Lower leg skin (tissue), 4 donors: ENCODE measurements around the gene SLC45A3. TPM values are rescaled to one million over a fixed set of nuclear protein-coding genes. Genes with fewer than 3 reads are reported as not detected.

Experiments used
- DNase-seq, 2 donors: peaks; one replicate each; pipeline ENCODE4 v3.0.0-alpha.2; 2019; ENCODE audit warnings: low spot score in 2 of 2
- H3K4me3 ChIP-seq: fragments of 200-600 bp; sonication (generic); 2 replicates; pipeline ENCODE4 v1.5.1; 2017; ENCODE audit warnings: mild to moderate bottlenecking, low read depth; ENCODE audit not compliant: poor library complexity, severe bottlenecking
- CTCF ChIP-seq, 3 donors: fragments of 450-650 bp; IDR thresholded peaks; one replicate each; pipeline ENCODE4 v1.5.1; 2016; ENCODE audit warnings: antibody characterized with exemption in 3 of 3, mild to moderate bottlenecking in 3 of 3, moderate library complexity in 2 of 3
- POLR2A ChIP-seq, 2 donors: fragments of 450-650 bp; IDR thresholded peaks; one replicate each; pipeline ENCODE4 v1.6.1; 2016 to 2017; ENCODE audit warnings: antibody characterized with exemption in 2 of 2, mild to moderate bottlenecking in 1 of 2, moderate library complexity in 1 of 2
- WGBS, 2 donors: methylation state at CpG; one replicate each; pipeline ENCODE4 v1.1.5; 2018; 5-methylcytosine and 5-hydroxymethylcytosine counted together
- intact Hi-C: fragments of 100-400 bp; cut with DNase I; formaldehyde crosslinking; loops from one replicate; pipeline ENCODE4 v1.15.0; 2023; ENCODE audit warnings: low total_unique reads
- total RNA-seq, 4 donors: library from RNA; depleted of rRNA; stranded (reverse); fragments of >200 nt; gene quantifications; one replicate each; pipeline ENCODE4 v1.1.0, GENCODE V29; 2016

Gene SLC45A3
- total RNA-seq, 4 donors from 2014 or later, result 1.9 to 5.1 (median 3.1) TPM

- WGBS, 2 donors, result 71 to 81% methylated on average over 2 of the region's 2 CpGs
- no peak for DNase-seq
- no peak overlapping the region for H3K4me3 ChIP-seq
- TF ChIP-seq POLR2A (IDR thresholded peaks at IDR 0.05) (no peak), CTCF (IDR thresholded peaks at IDR 0.05) (no peak)
- intact Hi-C loops, result no loop called here
Observed at GRCh38 chr1:205687242-205687641, 6.9 kb upstream of the SLC45A3 start.

GRCh38 chr1:205681364-205681763 lies 1.1 kb upstream of the SLC45A3 start:
- WGBS, 2 donors, result 57 to 60% methylated on average over 3 of the region's 3 CpGs
- H3K4me3 ChIP-seq, result no peak overlapping the region
- no peak for DNase-seq
- TF ChIP-seq CTCF (IDR thresholded peaks at IDR 0.05) (no peak), POLR2A (IDR thresholded peaks at IDR 0.05) (no peak)
- intact Hi-C loops, result no loop called here

GRCh38 chr1:205678286-205679111 lies 1.8 kb downstream of the SLC45A3 start:
- no peak for TF ChIP-seq POLR2A (IDR thresholded peaks at IDR 0.05)
- TF ChIP-seq CTCF (IDR thresholded peaks at IDR 0.05), result no peak
- intact Hi-C loops, result no loop called here
- no peak for DNase-seq
- H3K4me3 ChIP-seq, result no peak overlapping the region
- whole genome bisulfite sequencing, 2 donors, result 70 to 71% methylated on average over 9 of the region's 10 CpGs

- intact Hi-C loops, result no loop called here
- TF ChIP-seq CTCF (IDR thresholded peaks at IDR 0.05) (no peak), POLR2A (IDR thresholded peaks at IDR 0.05) (no peak)
- no peak overlapping the region for H3K4me3 ChIP-seq
- WGBS, 2 donors, result 77 to 96% methylated on average over 5 of the region's 5 CpGs
- no peak for DNase-seq
Observed at GRCh38 chr1:205677167-205677566, 3.1 kb downstream of the SLC45A3 start.

- TF ChIP-seq CTCF (IDR thresholded peaks at IDR 0.05) (no peak), POLR2A (IDR thresholded peaks at IDR 0.05) (no peak)
- H3K4me3 ChIP-seq, result no peak overlapping the region
- no peak for DNase-seq
- intact Hi-C loops, result no loop called here
- WGBS, 2 donors, result 74 to 86% methylated on average over 2 to 3 of the region's 3 CpGs
Observed at GRCh38 chr1:205676597-205676996, 3.7 kb downstream of the SLC45A3 start.

- TF ChIP-seq POLR2A (IDR thresholded peaks at IDR 0.05) (no peak), CTCF (IDR thresholded peaks at IDR 0.05) (no peak)
- DNase-seq, result no peak
- WGBS, 2 donors, result 85 to 92% methylated on average over 5 of the region's 5 CpGs
- no peak overlapping the region for H3K4me3 ChIP-seq
- intact Hi-C loops, result no loop called here
Observed at GRCh38 chr1:205676002-205676401, 4.3 kb downstream of the SLC45A3 start.
